ENCODE data around the gene ST8SIA6.

The ST8SIA6 gene

GRCh38 chr10:17276756-17277424 lies 177.5 kb downstream of the ST8SIA6 start:
- Mint-ChIP-seq H3K36me3 (peaks cover 11% of the 10 kb centered on the region), H3K4me1 (ENCODE audit: low read depth) (peaks cover 2% of the 10 kb centered on the region), H3K4me3 (no peak overlapping the region), H3K9me3 (ENCODE audit: low read depth) (peaks cover 12% of the 10 kb centered on the region), H3K27ac (no peak overlapping the region), H3K27me3 (peaks cover 3% of the 10 kb centered on the region)

GRCh38 chr10:17273403-17273802 lies 181.0 kb downstream of the ST8SIA6 start:
- Mint-ChIP-seq H3K4me3 (no peak overlapping the region), H3K27ac (no peak overlapping the region), H3K27me3 (no peaks in the 10 kb centered on the region), H3K9me3 (ENCODE audit: low read depth) (no peaks in the 10 kb centered on the region), H3K36me3 (peaks cover 5% of the 10 kb centered on the region), H3K4me1 (ENCODE audit: low read depth) (peaks cover 2% of the 10 kb centered on the region)

DNA sequence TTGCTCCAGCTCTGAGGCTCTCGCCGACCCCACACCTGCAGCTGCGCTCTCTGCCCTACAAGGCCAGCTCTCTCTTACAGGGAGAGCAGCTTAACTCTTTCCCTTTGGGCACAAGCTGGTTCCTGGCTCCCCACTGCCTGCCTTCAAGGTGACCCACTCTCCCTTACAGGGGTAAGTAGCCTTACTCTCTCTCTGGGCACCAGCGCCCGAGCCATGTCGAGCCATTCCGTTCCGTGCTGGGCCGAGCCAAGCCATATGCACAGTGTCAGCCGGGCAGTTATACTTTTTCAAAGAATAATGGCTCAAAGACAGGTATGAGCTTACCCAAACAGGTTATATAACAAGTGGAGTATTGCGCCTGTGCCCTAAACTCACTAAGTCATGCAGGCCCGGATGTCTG lies 181.7 kb downstream of the ST8SIA6 start:
- peaks cover 5% of the 10 kb centered on the region for H3K36me3 Mint-ChIP-seq
- H3K9me3 Mint-ChIP-seq (ENCODE audit: low read depth) = no peaks in the 10 kb centered on the region
- no peak overlapping the region for H3K4me3 Mint-ChIP-seq
- H3K4me1 Mint-ChIP-seq (ENCODE audit: low read depth) = peaks cover 2% of the 10 kb centered on the region
- H3K27ac Mint-ChIP-seq = no peak overlapping the region
- H3K27me3 Mint-ChIP-seq = peaks cover 1% of the 10 kb centered on the region

All from activated naive CD8-positive, alpha-beta T cell (primary cell).